Measurements from ENCODE around the gene AGR2. TPM values are rescaled to one million over a fixed set of nuclear protein-coding genes. Genes with fewer than 3 reads are reported as not detected.

AGR2 gene
- total and polyA plus RNA-seq, 2 of the 4 experiments (the other 2 are of a cell fraction) = not detected

GRCh38 chr7:16815001-16815400 is 10.2 kb upstream of the AGR2 start:
- in situ Hi-C loops (cut with MboI; ENCODE audit: low sequenced_read_pairs) = no loop called here
- BruUV-seq (replicated peaks) = no TSS peak

More at GRCh38 chr7:16815001-16815400, 10.2 kb upstream of the AGR2 start:
- no peaks in the 10 kb centered on the region for H3K27me3 ChIP-seq (ENCODE audit: control insufficient read depth, insufficient read depth, low read length)
- H2BK5ac ChIP-seq (ENCODE audit: low read depth, low read length, poor library complexity, severe bottlenecking) = no peak overlapping the region
- H3K9ac ChIP-seq (ENCODE audit: low read depth, low read length) = no peak overlapping the region
- no peak for TF ChIP-seq RFX5 (IDR thresholded peaks at IDR 0.05; ENCODE audit: low read depth, low read length)
- TF ChIP-seq CEBPB (IDR thresholded peaks at IDR 0.05; ENCODE audit: low read depth, low read length) = no peak
- no peak for TF ChIP-seq SMC3 (IDR thresholded peaks at IDR 0.05; ENCODE audit: low read depth, low read length)
- no peak for TF ChIP-seq CHD1 (IDR thresholded peaks at IDR 0.05; ENCODE audit: low read depth, low read length)
- TF ChIP-seq BHLHE40 (IDR thresholded peaks at IDR 0.05; ENCODE audit: low read depth, low read length) = no peak
- no peak for TF ChIP-seq USF2 (IDR thresholded peaks at IDR 0.05; ENCODE audit: low read depth, low read length)
- TF ChIP-seq POLR2A (IDR thresholded peaks at IDR 0.05; ENCODE audit: low read depth, low read length) = no peak
- no peak for TF ChIP-seq MXI1 (IDR thresholded peaks at IDR 0.05; ENCODE audit: borderline replicate concordance, low read depth, low read length)
- no peak for TF ChIP-seq MAFK (IDR thresholded peaks at IDR 0.05; ENCODE audit: low read depth, low read length)
- TF ChIP-seq ELK1 (IDR thresholded peaks at IDR 0.05; ENCODE audit: borderline replicate concordance, low read depth, low read length) = no peak
- TF ChIP-seq RCOR1 (IDR thresholded peaks at IDR 0.05; ENCODE audit: insufficient replicate concordance, low read length) = no peak
- TF ChIP-seq MAZ (IDR thresholded peaks at IDR 0.05; ENCODE audit: borderline replicate concordance, low read depth, low read length) = no peak
- TF ChIP-seq RAD21 (IDR thresholded peaks at IDR 0.05; ENCODE audit: low read length) = no peak
- TF ChIP-seq NFE2L2 (IDR thresholded peaks at IDR 0.05; ENCODE audit: low read depth, low read length) = no peak
- TF ChIP-seq CTCF (conservative IDR thresholded peaks at IDR 0.05; ENCODE audit: low read depth, low read length) = no peak
- TF ChIP-seq FOS (IDR thresholded peaks at IDR 0.05; ENCODE audit: low read depth, low read length) = no peak
- H2BK120ac ChIP-seq (ENCODE audit: low read depth, low read length) = no peak overlapping the region
- no peak overlapping the region for H4K8ac ChIP-seq (ENCODE audit: low read depth in 2 of 2, low read length in 2 of 2)
- no peak overlapping the region for H3K4me3 ChIP-seq (ENCODE audit: insufficient read depth, low read depth, low read length)
- H2BK20ac ChIP-seq (ENCODE audit: low read depth, low read length) = no peak overlapping the region
- H4K5ac ChIP-seq (ENCODE audit: low read depth, low read length) = no peak overlapping the region
- no peaks in the 10 kb centered on the region for H3K9me3 ChIP-seq (ENCODE audit: control insufficient read depth, insufficient read depth, low read length)
- no peak overlapping the region for H3K4ac ChIP-seq (ENCODE audit: low read depth, low read length)
- H3K9me1 ChIP-seq (ENCODE audit: insufficient read depth, low read length) = no peaks in the 10 kb centered on the region
- no peaks in the 10 kb centered on the region for H3K79me1 ChIP-seq (ENCODE audit: low read depth in 1 of 2, low read length in 2 of 2)
- H2BK15ac ChIP-seq (ENCODE audit: low read depth, low read length) = no peak overlapping the region
- dilution Hi-C loops (cut with HindIII; ENCODE audit: low sequenced_read_pairs, unreplicated experiment) = no loop called here
- H3K27ac ChIP-seq (ENCODE audit: insufficient read depth, low read length) = no peak overlapping the region
- ChIA-PET POLR2A (ENCODE audit: unreplicated experiment) (interaction anchor here (0.6 kb wide), 1 partner anchor 173 kb away, joined by 3 read pairs; no protein-coding TSS in a partner anchor), CTCF (no interaction called here)
- no peak overlapping the region for H4K91ac ChIP-seq (ENCODE audit: insufficient read depth, low read depth, low read length)
- no peak overlapping the region for H3K14ac ChIP-seq (replicated peaks; ENCODE audit: low read depth, low read length)
- H4K20me1 ChIP-seq (ENCODE audit: insufficient read depth, low read length) = no peaks in the 10 kb centered on the region
- no CpG with 5 or more reads among the region's 2 CpGs for WGBS, 2 experiments (ENCODE audit: extremely low coverage in 2 of 2, insufficient read length in 1 of 2)
- DNase-seq (no peak), ATAC-seq (ENCODE audit: low read depth) (no peak)
- no peak overlapping the region for H3K56ac ChIP-seq (ENCODE audit: extremely low read depth, insufficient read depth, low read length)
- no peak overlapping the region for H2AK9ac ChIP-seq (replicated peaks; ENCODE audit: low read depth, low read length, poor library complexity)
- no peak overlapping the region for H2AK5ac ChIP-seq (ENCODE audit: low read depth, low read length)
- H2AFZ ChIP-seq (replicated peaks; ENCODE audit: low read length, poor library complexity) = no peak overlapping the region
- H3K36me3 ChIP-seq (ENCODE audit: control insufficient read depth, insufficient read depth, low read length) = no peaks in the 10 kb centered on the region
- no peak overlapping the region for H3K23ac ChIP-seq (ENCODE audit: low read depth, low read length)
- H3K4me1 ChIP-seq (ENCODE audit: control insufficient read depth, insufficient read depth, low read length) = peaks cover 4% of the 10 kb centered on the region; the same call in 1 of the 2 replicates
- intact Hi-C loops (cut with micrococcal nuclease) = no loop called here
- H3K18ac ChIP-seq (ENCODE audit: low read depth, low read length) = no peak overlapping the region
- no peak overlapping the region for H3K4me2 ChIP-seq (ENCODE audit: low read depth, low read length)
